Loucy (cell line): Measurements from ENCODE around the gene TMEM95.

Experiments used
- CTCF ChIP-seq: fragments of 200-600 bp; sonication (generic); conservative IDR thresholded peaks from 2 replicates; pipeline ENCODE4 v1.5.1; 2014; ENCODE audit warnings: mild to moderate bottlenecking, antibody characterized with exemption, low read length
- EZH2phosphoT487 ChIP-seq: fragments of 200-600 bp; IDR thresholded peaks from 2 replicates; pipeline ENCODE4 v1.6.1; 2018; ENCODE audit warnings: antibody characterized with exemption, mild to moderate bottlenecking, moderate library complexity, borderline replicate concordance

- TF ChIP-seq CTCF = no peak
- TF ChIP-seq EZH2phosphoT487 = no peak
Observed at GRCh38 chr17:7370853-7371252, 15.9 kb downstream of the TMEM95 start.
